Epithelial cell of esophagus (primary cell): Measurements from ENCODE around the gene DMRTC2.

Experiments used
- DNase-seq: peaks from one replicate; pipeline ENCODE4 v3.0.0; 2010; ENCODE audit warnings: low read depth
- H3K4me3 ChIP-seq: 2 replicates; pipeline ENCODE4 v1.5.1; 2011; ENCODE audit warnings: mild to moderate bottlenecking, low read length, control low read depth
- CTCF ChIP-seq: IDR thresholded peaks from 2 replicates; pipeline ENCODE4 v1.5.1; 2011; ENCODE audit warnings: low read depth, mild to moderate bottlenecking, low read length, control low read depth, inconsistent platforms; ENCODE audit not compliant: insufficient read depth; ENCODE audit errors: missing control alignments

DMRTC2 gene

GRCh38 chr19:41876847-41877832 is 32.3 kb downstream of the DMRTC2 start, which contains the start of gene CD79A:
Gene CD79A (plus strand): TSS chr19:41877279. CDS start chr19:41877305, 26 bp downstream.
- no peak for DNase-seq
- no peak for TF ChIP-seq CTCF
- H3K4me3 ChIP-seq: no peak within 1 kb of the TSS

GRCh38 chr19:41877916-41878905 is 33.4 kb downstream of the DMRTC2 start:
- DNase-seq: no peak
- no peak for TF ChIP-seq CTCF
- no peak overlapping the region for H3K4me3 ChIP-seq

GRCh38 chr19:41879080-41879479 is 34.2 kb downstream of the DMRTC2 start:
- DNase-seq: no peak
- TF ChIP-seq CTCF: no peak
- no peak overlapping the region for H3K4me3 ChIP-seq

- H3K4me3 ChIP-seq: no peak overlapping the region
- DNase-seq: no peak
- no peak for TF ChIP-seq CTCF
Observed at GRCh38 chr19:41879670-41880328, 35.0 kb downstream of the DMRTC2 start.

GRCh38 chr19:41880329-41880708 is 35.5 kb downstream of the DMRTC2 start:
- DNase-seq: no peak
- TF ChIP-seq CTCF: no peak
- no peak overlapping the region for H3K4me3 ChIP-seq
